ENCODE measurements around the gene METTL24.
"Not testable (repeated sequence)": the region's sequence is repeated elsewhere in the genome, so short reads cannot be mapped to it uniquely, and the experiment has no call there.

Gene METTL24

DNA sequence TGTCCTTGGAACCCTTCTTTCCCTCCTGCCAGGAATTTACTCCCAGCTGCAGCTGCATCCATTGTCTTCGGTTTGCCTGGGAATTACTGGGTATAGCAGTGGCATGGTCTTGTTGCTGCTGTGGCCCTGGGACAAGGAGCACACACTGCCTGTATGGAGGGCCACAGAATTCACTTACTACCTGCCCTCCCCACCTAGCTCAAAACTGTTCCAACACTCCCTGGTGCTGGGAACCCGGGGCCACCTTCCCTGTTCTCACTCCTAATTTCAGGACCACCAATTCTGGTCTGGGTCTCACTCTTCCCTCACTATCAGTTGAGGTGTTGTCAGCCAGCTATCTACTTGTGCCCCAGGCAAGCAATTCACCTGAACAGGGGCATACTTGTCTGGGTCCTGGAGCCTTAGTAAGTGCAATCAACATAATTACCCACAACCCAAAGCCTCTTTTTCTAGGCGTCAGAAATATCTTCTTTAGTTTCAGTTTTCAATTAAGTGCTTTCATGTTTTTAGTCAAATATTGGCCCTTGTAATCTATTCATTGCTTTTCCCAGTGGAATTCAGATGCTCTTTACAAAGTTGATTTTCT, 47.2 kb downstream of the METTL24 start:
- no peak for DNase-seq

DNA sequence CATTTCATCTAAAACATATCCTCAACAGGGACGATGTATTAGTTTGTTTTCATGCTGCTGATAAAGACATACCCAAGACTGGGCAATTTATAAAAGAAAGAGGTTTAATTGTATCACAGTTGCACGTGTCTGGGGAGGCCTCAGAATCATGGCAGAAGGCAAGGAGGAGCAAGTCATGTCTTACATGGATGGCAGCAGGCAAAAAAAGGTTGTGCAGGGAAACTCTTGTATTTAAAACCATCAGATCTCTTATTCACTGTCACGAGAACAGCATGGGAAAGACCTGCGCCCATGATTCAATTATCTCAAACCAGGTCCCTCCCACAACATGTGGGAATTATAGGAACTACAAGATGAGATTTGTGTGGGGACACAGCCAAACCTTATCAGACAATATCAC, 48.7 kb downstream of the METTL24 start:
- not testable (repeated sequence) for DNase-seq

DNA sequence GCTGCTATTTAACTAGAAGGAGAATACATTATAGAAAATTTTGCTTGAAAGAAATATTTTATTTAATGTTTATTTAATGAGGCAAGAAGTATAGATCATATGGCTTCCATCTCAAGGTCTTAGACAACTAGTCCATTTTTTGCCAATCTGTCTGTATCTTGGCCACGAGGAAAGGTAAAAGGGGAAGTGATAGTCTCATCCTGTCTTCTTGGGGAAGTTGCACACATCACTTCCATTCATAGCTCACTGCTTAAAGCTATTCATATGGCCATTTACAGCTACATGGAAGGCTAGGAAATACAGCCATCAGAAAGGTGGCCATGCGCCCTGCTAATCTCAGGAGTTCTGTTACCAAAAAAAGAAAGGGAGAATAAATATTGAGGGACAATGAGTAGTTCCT, 50.8 kb downstream of the METTL24 start:
- no peak for DNase-seq

DNA sequence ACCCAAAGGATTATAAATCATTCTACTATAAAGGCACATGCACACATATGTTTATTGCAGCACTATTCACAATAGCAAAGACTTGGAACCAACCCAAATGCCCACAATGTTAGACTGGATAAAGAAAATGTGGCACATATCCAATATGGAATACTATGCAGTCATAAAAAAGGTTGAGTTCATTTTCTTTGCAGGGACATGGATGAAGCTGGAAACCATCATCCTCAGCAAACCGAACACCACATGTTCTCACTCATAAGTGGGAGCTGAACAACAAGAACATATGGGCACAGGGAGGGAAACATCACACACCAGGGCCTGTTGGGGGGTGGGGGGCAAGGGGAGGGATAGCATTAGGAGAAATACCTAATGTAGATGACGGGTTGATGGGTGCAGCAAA, 52.3 kb downstream of the METTL24 start:
- DNase-seq, result not testable (repeated sequence)

DNA sequence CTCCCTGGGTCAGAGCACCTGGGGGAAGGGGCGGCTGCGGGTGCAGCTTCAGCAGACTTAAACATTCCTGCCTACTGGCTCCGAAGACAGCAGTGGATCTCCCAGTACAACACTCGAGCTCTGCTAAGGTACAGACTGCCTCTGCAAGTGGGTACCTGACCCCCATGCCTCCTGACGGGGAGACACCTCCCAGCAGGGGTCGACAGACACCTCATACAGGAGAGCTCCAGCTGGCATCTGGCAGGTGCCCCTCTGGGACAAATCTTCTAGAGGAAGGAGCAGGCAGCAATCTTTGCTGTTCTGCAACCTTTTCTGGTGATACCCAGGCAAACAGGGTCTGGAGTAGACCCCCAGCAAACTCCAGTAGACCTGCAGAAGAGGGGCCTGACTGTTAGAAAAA, 54.5 kb downstream of the METTL24 start:
- DNase-seq, result not testable (repeated sequence)

DNA sequence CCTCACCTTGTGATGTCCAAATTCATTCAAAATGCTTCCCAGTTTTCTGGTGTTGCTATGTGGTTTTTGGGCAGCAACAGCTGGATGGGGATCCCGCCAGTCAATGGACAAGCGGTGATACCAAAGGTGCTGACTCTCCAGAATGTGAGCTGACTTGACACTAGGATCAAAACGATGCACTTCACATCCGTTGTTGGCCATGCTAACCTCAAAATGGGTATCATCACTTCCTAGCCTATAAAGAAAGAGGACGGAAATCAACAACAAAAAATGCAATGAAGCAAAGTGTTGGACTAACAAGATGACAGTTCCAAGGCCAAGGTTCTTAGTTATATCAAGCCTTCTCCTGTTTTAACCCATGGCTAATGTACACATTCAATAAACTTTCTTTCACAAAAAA, 59.2 kb downstream of the METTL24 start:
- DNase-seq, result no peak

DNA sequence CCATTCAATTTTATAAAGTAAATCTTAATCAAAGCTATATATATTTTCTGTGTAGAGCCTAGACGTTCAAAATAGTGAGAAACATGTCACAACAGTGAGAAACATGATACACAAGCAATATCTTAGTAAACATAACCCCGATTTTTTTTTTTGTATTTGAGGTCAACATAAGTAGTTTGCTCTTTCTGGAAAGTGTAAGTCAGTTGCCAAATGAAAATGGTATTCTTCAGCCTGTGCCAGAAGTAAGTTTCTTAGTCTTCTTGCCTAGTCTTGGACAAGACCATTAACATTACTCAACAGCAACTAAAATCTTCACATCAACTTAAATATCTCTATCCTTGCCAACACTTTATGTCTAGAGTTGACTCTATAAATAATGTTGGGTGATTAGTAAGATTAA, 59.7 kb downstream of the METTL24 start:
- DNase-seq, result no peak

DNA sequence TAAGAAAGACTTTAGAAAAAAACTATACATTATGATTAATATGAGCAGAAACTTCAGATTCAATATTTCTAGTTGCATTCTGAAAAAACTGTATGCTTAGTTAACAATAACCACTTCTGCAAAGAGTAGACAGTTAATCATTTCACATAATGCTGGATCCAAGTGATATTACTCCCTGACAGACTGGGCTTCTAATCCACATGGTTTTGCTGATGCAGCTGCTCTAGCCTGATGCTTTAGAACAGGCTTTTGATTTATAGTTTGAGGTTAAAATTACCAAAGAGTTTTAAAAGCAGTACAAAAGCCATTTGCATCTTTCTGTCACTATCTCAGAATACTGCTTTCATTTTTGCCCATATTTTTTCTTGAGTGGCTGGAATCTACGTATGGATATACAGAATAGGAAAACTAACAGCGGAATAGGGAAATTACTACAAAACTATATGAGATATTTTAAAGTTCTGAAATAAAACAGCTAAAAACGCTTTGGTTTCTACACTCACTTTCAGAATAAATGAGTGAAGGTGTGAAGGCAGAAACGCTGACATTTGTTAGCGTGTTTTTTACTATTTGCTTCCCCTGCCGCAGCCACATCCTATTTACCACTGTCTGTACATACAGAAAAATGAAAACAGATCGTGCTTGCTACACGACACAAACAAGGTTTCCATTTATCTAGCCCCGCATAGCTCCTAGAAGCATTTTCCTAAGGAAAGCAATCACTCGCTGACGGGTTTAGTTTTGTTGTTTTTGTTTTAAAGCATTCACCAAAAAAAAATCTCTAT, 61.7 kb downstream of the METTL24 start:
- no peak for DNase-seq

DNA sequence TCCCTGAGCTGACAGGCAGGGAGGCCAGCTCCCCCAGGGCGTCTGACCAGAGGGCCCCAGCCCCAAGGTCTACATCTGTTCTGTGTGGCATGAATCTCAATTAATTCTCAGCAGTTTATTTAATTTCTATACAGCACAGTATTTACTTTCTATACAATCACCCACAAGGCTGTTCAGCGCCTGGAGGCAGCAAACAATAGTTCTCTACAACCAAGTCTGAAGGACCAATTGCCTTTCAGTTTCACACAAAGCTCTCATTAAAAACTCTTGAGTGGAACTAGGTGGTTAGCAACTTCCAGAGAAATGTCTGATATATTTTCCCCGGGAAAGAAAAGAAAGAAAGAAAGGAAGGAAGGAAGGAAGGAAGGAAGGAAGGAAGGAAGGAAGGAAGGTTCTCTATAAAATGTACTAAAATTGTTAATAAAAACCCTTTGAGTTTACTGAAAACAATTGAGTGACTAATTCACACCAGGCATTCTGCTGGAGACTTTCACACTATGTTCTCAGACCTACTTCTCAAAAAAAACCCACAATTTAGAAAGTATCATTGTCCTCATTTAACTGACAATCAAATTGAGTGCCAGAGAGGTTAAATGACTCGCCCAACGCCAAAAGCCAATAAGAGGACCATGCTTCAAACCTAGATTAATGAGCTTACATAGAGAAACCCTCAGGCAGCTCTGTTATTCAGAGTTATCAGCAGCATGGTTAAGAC, 62.5 kb downstream of the METTL24 start:
- DNase-seq, result no peak

DNA sequence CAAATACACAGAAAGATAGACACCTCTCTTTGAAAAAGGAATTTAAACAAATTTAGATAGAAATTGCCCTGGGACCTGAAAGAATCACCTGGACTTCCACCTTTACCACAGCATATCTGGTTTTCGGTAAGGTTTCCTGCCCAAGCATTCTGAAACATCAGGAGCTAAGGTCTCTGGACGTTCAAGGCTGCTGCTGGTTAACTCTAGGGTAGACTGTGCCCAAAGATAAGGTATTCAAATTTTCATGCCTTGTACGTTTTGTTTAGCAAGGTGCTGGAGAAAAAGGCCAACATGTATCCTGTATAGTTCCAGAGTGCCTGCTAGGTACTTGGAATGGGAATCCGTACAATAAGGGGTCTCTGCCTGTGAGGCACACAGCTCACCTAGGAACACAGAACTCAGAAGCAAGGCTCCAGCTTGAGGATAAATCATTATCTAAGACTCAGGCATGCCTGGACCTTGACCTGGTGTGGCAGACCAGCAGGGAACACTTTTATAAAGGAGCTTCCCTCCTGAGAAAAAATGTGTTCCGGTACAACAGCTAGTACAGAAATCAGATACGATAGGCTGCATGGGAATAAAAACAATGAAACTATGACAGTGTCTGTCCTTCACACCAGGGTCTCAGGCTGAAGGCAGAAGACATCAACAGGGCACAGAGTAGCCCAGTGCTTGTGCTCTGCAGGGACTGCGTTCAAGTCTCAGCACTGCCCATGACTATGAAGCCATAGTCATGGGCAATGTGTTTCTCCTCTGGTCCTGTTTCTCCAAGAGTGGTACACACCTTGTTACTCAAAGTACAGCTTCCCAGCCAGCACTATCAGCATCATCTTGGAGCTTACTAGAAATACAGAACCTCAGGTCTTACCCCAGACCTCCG, 70.4 kb downstream of the METTL24 start:
- DNase-seq, result no peak

DNA sequence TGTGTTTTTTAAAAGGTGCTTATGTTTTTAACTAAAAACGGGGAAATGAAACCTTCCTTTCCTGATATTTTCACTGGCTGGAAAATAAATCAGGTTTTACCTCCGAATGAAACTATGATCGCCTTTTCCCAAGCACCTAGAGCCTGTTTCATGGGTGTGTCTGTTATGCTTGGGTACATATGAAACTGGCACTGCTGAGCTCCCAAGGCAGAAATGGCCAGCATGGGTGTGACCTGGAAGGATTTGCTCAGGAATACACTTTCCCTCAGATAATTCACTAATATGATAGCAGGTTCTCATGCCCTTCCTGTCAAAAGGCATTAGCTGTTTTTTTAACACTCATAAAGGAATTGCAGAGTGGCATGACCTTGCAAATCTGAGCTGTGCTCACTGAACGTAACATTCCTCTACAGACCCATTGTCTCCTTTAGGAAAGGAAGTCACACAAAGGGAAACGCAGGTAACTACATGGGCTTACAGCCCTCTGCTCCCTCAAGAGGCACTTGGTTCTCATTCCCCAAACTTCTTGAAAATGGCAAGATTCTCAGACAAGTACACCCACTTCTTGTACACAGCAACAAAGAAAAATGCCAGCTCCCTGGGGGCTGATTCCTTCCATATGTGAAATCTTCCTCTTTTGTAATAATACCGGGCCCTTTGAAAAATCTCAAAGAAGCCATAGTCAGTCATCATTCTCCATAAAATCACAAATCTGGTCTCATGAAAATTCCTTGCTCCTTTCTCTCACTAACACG, 72.7 kb downstream of the METTL24 start:
- DNase-seq, result no peak

DNA sequence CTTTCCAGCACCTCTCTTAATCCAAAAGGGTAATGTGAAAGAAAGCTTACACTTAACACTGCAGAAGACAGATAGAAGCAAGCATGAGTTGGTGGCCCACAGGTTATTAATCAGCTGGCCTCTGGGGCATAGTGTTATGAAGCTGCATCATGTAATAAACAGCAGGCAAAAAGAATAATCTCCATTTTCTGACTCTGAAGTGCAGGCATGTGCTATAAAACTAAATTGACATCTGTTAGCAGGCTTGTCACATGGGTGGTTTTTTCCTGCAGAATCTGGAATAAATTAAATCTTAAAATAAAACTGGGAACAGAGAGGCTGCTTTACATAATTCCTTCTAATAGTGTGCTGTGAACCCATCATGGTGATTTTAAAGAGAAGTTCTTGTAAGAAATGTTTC, 73.3 kb downstream of the METTL24 start:
- DNase-seq, result no peak

DNA sequence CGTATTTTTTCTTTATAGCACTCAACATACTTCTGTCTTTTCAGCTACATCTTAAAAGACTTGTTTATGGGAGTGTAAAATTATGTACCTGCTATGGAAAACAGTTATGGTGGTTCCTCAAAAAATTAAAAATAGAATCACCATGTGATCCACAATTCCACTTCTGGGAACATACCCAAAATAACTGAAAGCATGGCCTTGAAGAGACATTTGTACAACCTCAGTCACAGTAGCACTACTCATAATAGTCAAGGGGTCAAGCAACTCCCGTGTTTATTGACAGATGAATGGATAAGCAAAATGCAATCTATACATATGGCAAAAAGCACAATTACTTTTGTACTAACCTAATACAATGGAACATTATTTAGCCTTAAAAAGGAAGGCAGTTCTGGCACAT, 74.5 kb downstream of the METTL24 start:
- no peak for DNase-seq

DNA sequence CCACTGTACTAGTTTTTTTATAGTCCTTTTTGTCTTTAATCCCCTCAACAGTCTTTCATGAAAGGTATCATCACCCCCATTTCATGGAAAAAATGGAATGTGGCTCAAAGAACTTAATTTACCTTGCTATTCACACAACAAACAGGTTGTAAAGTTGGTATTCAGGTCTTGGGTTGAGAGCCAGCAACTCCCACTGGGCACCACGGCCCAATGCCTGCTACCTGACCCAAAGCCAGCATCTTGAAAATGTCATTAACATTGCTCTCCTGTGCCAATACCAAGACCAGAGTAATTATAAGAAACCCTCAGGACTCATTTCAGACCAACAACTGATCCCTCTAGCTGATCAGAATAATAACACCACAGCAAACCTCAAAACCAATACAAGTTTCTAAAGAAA, 75.7 kb downstream of the METTL24 start:
- no peak for DNase-seq

DNA sequence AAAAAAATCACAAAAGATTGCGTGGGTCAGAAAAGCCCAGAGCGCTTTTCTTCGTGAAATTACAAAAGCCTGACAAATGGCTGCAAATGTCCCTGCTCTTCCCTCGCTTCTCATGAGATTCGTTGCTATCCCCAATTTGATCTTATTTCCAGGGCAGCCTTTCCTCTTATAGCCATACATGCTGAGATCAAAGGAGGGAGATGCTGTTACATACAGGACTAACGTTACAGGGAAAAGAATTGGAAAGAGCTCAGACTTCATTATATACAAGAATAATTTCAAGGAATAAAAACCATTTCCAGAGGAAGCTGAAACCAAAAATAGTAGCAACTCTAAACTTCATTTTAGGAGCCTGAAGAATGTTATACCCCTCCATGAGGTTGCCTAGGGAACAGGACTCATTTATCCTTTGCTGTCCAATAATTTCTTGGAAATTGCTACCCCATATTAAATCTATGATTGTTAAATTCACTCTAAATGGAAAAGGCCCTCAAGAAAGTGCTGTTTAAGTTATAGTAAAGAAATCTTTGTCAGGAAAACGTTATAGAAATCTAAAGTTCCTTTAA, 81.0 kb downstream of the METTL24 start:
- DNase-seq, result no peak

DNA sequence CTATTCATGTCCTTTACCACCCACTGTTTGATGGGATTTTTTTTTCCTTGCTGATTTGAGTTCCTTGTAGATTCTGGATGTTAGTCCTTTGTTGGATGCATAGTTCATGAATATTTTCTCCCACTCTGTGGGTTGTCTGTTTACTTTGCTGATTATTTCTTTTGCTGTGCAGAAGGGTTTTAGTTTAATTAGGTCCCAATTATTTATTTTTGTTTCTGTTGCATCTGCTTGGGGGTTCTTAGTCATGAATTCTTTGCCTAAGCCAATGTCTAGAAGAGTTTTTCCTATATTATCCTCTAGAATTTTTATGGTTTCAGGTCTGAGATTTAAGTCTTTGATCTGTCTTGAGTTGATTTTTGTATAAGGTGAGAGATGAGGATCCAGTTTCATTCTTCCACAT, 85.4 kb downstream of the METTL24 start:
- not testable (repeated sequence) for DNase-seq

DNA sequence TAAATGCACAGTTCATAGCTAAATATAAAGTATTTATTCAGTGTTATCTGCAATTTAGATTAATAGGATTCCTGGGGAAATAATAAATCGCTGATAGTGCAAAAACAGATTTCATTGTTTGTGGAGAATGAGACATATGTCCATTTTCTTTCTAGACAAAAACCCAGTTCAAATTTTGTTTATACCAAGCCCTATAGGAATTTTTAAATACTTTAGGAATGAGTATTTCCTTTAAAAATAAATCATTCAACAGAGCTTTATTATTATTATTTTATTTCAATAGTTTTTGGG, 86.5 kb downstream of the METTL24 start:
- no peak for DNase-seq

DNA sequence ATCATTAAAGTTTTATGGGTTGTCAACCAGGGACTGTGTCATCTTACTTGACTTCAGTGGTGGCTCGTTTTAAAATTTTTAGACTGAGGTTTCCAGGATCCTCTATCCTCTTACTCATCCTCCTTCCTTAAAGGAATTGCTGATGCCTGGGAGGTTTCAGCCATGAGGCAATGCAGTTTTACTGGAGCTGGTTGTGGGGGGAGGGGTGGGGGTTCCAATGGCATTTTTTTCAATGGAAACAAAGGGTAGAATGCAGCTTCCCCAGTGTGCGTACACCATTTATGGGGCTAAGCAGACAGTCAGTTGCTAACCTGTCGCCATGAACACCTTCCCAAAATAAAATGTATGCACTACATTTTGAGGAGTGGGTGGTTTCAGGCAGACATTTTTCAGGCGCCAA, 88.0 kb downstream of the METTL24 start:
- no peak for DNase-seq

DNA sequence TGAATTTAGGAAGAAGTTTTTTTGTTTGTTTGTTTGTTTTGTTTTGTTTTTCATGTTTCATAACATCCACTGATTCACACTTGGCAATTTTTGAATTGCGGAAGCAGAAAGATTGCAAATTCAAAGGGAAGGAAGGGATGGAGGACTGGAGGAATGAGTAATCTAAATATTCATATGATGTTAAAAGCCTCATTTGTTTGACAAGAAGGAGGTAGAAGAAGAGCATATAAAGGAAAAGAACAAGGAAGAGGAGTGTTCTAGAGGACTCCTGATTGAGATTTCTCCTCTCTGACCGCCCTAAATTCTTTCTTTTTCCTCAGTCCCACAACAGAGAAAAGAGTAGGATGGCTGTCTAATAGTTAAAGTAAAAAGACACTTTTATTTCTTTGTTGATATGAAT, 88.5 kb downstream of the METTL24 start:
- DNase-seq, result no peak

DNA sequence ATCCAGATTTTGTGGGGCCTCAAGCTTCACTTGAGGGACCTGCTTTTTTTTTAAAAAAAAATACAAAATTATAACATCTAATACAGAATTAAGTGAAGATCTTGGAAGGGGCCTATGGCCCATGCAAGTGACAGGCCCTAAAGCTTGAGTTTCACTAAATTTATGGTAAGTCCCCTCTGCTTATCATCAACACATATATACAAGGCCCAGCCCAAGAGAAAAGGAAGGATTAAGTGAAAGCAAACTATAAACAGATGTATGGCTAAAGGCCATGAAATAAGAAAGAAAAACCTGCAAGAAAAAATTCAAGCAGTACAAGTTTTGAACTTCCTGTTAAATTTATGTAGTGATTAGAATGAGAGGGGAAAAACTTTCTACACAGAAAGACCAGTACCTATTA, 91.2 kb downstream of the METTL24 start:
- no peak for DNase-seq

DNA sequence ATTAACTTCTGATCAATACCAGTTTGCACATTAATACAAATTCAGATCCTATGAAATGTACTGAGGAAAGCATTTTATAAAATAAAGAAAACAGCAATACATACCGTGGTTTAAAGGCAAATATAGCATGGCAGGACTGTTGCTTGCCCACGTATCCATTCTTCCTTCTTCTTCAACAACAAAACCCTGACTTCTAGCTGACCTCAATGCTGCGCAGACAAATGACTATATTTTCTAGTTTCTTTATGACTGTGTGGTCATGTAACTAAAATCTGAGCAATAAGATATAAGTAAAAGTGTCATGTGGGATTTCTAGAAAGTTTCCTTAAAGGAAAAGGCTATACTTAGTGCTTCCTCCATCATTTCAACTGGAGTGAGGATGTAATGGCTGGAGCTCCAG, 92.9 kb downstream of the METTL24 start:
- no peak for DNase-seq

DNA sequence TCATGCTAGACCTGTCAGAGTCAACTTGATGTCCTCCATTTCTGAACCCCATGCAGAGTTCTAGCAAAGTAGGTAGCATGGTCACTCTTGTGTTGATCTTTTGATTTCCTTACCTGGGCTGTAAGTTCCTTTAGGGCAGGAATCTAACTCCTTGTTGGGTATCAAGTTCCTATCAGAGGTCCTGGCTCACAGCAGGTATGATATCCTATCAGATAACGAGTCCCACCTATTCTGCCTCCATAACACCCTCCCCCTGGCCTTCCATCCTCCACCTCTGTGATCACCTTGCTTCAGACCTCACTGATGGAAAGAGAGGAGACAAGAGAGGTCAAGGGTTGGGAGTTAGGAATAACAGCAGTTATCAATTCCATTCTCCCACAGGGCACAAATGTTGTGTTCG, 101.8 kb downstream of the METTL24 start:
- no peak for DNase-seq

All from inflammatory macrophage (primary cell).